GM19035 (cell line): ENCODE results near the gene INTS15.
"Not testable (repeated sequence)": the region's sequence is repeated elsewhere in the genome, so short reads cannot be mapped to it uniquely, and the experiment has no call there.

Experiments
- ATAC-seq: cut with Tn5 transposase; IDR thresholded peaks from one replicate; pipeline ENCODE4 v1.9.1; 2021; ENCODE audit not compliant: unreplicated experiment

INTS15 gene

GRCh38 chr7:6616854-6617643 lies 27.2 kb downstream of the INTS15 start:
- ATAC-seq = no peak

- no peak for ATAC-seq
Observed at GRCh38 chr7:6618621-6619020, 28.8 kb downstream of the INTS15 start.

GRCh38 chr7:6619961-6620360 lies 30.1 kb downstream of the INTS15 start:
- no peak for ATAC-seq

- ATAC-seq = no peak
Observed at GRCh38 chr7:6621195-6622133, 31.6 kb downstream of the INTS15 start.

GRCh38 chr7:6622134-6622710 lies 32.4 kb downstream of the INTS15 start:
- ATAC-seq = no peak

- ATAC-seq = no peak
Observed at GRCh38 chr7:6623589-6624245, 33.9 kb downstream of the INTS15 start.

GRCh38 chr7:6624246-6624611 lies 34.4 kb downstream of the INTS15 start:
- ATAC-seq = no peak

GRCh38 chr7:6628045-6628444 lies 38.2 kb downstream of the INTS15 start:
- ATAC-seq = no peak

- ATAC-seq = no peak
Observed at GRCh38 chr7:6630007-6630849, 40.4 kb downstream of the INTS15 start.

- ATAC-seq = no peak
Observed at GRCh38 chr7:6631605-6632004, 41.8 kb downstream of the INTS15 start.

- no peak for ATAC-seq
Observed at GRCh38 chr7:6634021-6634420, 44.2 kb downstream of the INTS15 start.

- ATAC-seq = not testable (repeated sequence)
Observed at GRCh38 chr7:6634971-6635370, 45.1 kb downstream of the INTS15 start.

GRCh38 chr7:6636741-6637543 lies 47.1 kb downstream of the INTS15 start, which contains the start of gene ZNF316:
Gene ZNF316, plus strand, starts transcription at chr7:6637318. Its CDS starts 5,092 bp downstream, at chr7:6642410.
- peak; percentile 75 for ATAC-seq

- peak; percentile 68 for ATAC-seq
Observed at GRCh38 chr7:6637544-6638229, 47.9 kb downstream of the INTS15 start.

- no peak for ATAC-seq
Observed at GRCh38 chr7:6639032-6639431, 49.2 kb downstream of the INTS15 start.

- ATAC-seq = no peak
Observed at GRCh38 chr7:6639627-6640026, 49.8 kb downstream of the INTS15 start.

GRCh38 chr7:6640246-6640721 lies 50.5 kb downstream of the INTS15 start:
- ATAC-seq = no peak

GRCh38 chr7:6641305-6642035 lies 51.6 kb downstream of the INTS15 start:
- no peak for ATAC-seq
